ENCODE results near the gene TTLL9. TPM values are rescaled to one million over a fixed set of nuclear protein-coding genes. Genes with fewer than 3 reads are reported as not detected.

The TTLL9 gene
- polyA plus RNA-seq, 3 donors: 0.21 TPM; not detected in 2

DNA sequence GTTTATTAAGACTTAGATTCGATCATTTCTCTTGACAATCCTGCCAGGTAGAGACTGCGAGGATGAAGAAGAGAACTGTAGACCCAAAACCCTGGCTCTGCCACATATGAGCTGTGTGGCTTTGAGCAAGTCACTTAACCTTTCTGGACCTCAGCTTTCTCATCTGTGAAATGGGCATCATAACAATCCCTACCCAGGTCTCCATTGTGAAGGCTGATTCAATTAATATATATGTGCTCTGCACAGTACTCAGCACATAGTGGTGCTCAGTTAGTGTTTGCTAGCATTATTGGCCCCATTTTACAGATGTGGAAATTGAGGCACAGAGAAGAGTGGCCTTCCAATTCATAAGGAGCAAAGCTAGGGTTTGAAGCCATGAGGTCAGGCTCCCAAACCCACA is 105.4 kb downstream of the TTLL9 start:
- no peak overlapping the region for H3K9ac ChIP-seq (ENCODE audit: insufficient read depth, low read length, poor library complexity, severe bottlenecking)
- H3K4me2 ChIP-seq (replicated peaks; ENCODE audit: extremely low read depth, low read length, poor library complexity, severe bottlenecking): no peak overlapping the region
- H3K4me1 Mint-ChIP-seq: no peaks in the 10 kb centered on the region
- intact Hi-C loops (cut with micrococcal nuclease): no loop called here
- no peak overlapping the region for H3K4me3 ChIP-seq (replicated peaks in 1 of 3; ENCODE audit: low read depth in 2 of 3, low read length in 3 of 3)
- TF ChIP-seq, protein P1, sequence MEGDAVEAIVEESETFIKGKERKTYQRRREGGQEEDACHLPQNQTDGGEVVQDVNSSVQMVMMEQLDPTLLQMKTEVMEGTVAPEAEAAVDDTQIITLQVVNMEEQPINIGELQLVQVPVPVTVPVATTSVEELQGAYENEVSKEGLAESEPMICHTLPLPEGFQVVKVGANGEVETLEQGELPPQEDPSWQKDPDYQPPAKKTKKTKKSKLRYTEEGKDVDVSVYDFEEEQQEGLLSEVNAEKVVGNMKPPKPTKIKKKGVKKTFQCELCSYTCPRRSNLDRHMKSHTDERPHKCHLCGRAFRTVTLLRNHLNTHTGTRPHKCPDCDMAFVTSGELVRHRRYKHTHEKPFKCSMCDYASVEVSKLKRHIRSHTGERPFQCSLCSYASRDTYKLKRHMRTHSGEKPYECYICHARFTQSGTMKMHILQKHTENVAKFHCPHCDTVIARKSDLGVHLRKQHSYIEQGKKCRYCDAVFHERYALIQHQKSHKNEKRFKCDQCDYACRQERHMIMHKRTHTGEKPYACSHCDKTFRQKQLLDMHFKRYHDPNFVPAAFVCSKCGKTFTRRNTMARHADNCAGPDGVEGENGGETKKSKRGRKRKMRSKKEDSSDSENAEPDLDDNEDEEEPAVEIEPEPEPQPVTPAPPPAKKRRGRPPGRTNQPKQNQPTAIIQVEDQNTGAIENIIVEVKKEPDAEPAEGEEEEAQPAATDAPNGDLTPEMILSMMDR (IDR thresholded peaks at IDR 0.05): no peak
- H2AFZ ChIP-seq (ENCODE audit: insufficient read depth, low read depth, low read length, poor library complexity, severe bottlenecking): no peak overlapping the region
- H4K20me1 ChIP-seq (ENCODE audit: insufficient read depth, low read length): no peaks in the 10 kb centered on the region
- H3K36me3 Mint-ChIP-seq: no peaks in the 10 kb centered on the region
- WGBS (ENCODE audit: insufficient coverage): 100% methylated on average over 1 of the region's 2 CpGs
- no peaks in the 10 kb centered on the region for H3K9me3 ChIP-seq (replicated peaks in 1 of 2; ENCODE audit: control insufficient read depth in 1 of 2, insufficient read depth in 1 of 2, low read length in 2 of 2)
- no peak for DNase-seq
- H3K4me1 ChIP-seq (ENCODE audit: control insufficient read depth in 1 of 2, insufficient read depth in 2 of 2, low read length in 2 of 2): no peaks in the 10 kb centered on the region
- no peak overlapping the region for H3K4me3 Mint-ChIP-seq
- H3K36me3 ChIP-seq (replicated peaks in 1 of 2; ENCODE audit: control insufficient read depth in 1 of 2, insufficient read depth in 2 of 2, low read length in 2 of 2): no peaks in the 10 kb centered on the region
- no peaks in the 10 kb centered on the region for H3K9me3 Mint-ChIP-seq
- H3K27me3 Mint-ChIP-seq (ENCODE audit: low read depth in 3 of 3): peaks cover 2 to 14% (median 13%) of the 10 kb centered on the region in 3 donors
- H3K27ac Mint-ChIP-seq: no peak overlapping the region
- H3K27ac ChIP-seq (ENCODE audit: low read depth in 1 of 2, low read length in 2 of 2): no peak overlapping the region
- H3K79me2 ChIP-seq (ENCODE audit: insufficient read depth, low read length): no peaks in the 10 kb centered on the region
- peaks cover 0 to 4% of the 10 kb centered on the region in 2 donors for H3K27me3 ChIP-seq (ENCODE audit: control insufficient read depth in 2 of 2, insufficient read depth in 2 of 2, low read length in 2 of 2)

DNA sequence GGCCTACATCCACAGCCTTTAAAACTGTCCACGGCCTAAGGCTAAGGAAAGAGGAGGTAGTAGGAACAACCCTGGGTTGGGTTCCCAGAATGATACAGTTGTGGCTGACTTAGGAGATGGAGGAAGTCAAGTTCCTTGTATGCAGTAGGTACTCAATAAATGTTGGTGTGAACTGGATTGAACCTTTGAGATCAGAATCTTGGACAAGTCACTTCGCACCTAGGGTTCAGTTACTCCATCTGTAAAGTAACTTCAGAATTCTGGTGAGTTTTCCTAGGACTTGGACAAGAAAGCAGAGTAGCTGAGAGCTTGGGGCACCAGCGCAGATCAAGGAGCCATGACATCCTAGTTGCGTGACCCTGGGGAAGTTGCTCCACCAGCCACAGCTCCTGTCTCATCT is 106.6 kb downstream of the TTLL9 start:
- intact Hi-C loops (cut with micrococcal nuclease): no loop called here

More for the DNA sequence above, 106.6 kb downstream of the TTLL9 start:
- Mint-ChIP-seq H3K9me3 (peaks cover 0 to 2% (median 0%) of the 10 kb centered on the region in 7 donors), H3K4me3 (no peak overlapping the region), H3K27me3 (ENCODE audit: low read depth in 3 of 3) (peaks cover 2 to 17% (median 13%) of the 10 kb centered on the region in 3 donors), H3K27ac (no peak overlapping the region), H3K36me3 (no peaks in the 10 kb centered on the region), H3K4me1 (no peaks in the 10 kb centered on the region)
- Histone ChIP-seq H3K27ac (ENCODE audit: low read depth in 1 of 2, low read length in 2 of 2) (no peak overlapping the region), H3K9me3 (replicated peaks in 1 of 2; ENCODE audit: control insufficient read depth in 1 of 2, insufficient read depth in 1 of 2, low read length in 2 of 2) (no peaks in the 10 kb centered on the region), H3K79me2 (ENCODE audit: insufficient read depth, low read length) (no peaks in the 10 kb centered on the region), H3K36me3 (replicated peaks in 1 of 2; ENCODE audit: control insufficient read depth in 1 of 2, insufficient read depth in 2 of 2, low read length in 2 of 2) (no peaks in the 10 kb centered on the region), H3K27me3 (ENCODE audit: control insufficient read depth in 2 of 2, insufficient read depth in 2 of 2, low read length in 2 of 2) (no peaks in the 10 kb centered on the region), H3K4me3 (replicated peaks in 1 of 3; ENCODE audit: low read depth in 2 of 3, low read length in 3 of 3) (no peak overlapping the region), H4K20me1 (ENCODE audit: insufficient read depth, low read length) (no peaks in the 10 kb centered on the region), H2AFZ (ENCODE audit: insufficient read depth, low read depth, low read length, poor library complexity, severe bottlenecking) (no peak overlapping the region), H3K4me1 (ENCODE audit: control insufficient read depth in 1 of 2, insufficient read depth in 2 of 2, low read length in 2 of 2) (no peaks in the 10 kb centered on the region), H3K4me2 (replicated peaks; ENCODE audit: extremely low read depth, low read length, poor library complexity, severe bottlenecking) (no peak overlapping the region), H3K9ac (ENCODE audit: insufficient read depth, low read length, poor library complexity, severe bottlenecking) (no peak overlapping the region)
- TF ChIP-seq, protein P1 (IDR thresholded peaks at IDR 0.05): no peak
- no peak for DNase-seq
- WGBS (ENCODE audit: insufficient coverage): 93% methylated on average over 3 of the region's 4 CpGs

All from CD14-positive monocyte (primary cell).